ENCODE measurements around the gene CCDC12. TPM values are rescaled to one million over a fixed set of nuclear protein-coding genes. Genes with fewer than 3 reads are reported as not detected.

CCDC12 gene
- total RNA-seq, 4 donors from 2014 or later = 43.2 to 60.6 (median 51.8) TPM

GRCh38 chr3:47014036-47014435 is 37.5 kb upstream of the CCDC12 start:
- Histone ChIP-seq H3K36me3 (peaks cover 4 to 8% of the 10 kb centered on the region in 2 donors), H3K27ac (no peak overlapping the region), H3K4me1 (peaks cover 22 to 24% of the 10 kb centered on the region in 2 donors), H3K4me3 (replicated peaks in 1 of 3) (no peak overlapping the region), H3K27me3 (no peaks in the 10 kb centered on the region), H3K9me3 (no peaks in the 10 kb centered on the region)
- TF ChIP-seq POLR2A (IDR thresholded peaks at IDR 0.05) = no peak
- TF ChIP-seq CTCF (IDR thresholded peaks at IDR 0.05) = no peak
- DNase-seq = no peak
- intact Hi-C loops (cut with DNase I) = no loop called here

DNA sequence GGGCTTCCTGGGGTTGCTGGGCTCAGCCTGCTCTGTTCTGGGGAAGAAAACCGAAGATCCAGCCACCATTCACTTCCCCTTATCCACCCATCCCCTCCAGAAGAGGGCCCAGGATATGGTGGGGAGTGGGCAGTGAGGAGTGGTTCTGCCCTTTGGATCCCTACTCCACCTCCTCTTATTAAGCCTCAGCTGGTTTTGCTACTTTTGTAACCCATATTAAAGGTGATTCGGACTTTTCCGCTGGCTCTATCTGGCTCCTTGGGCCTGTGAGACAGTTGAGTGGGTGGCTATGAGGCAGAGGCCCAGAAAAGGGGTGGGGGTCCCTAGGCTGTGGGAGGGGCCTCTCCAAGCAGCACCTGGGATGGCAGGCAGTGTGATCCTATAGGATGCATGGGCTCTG is 36.7 kb upstream of the CCDC12 start:
- H3K36me3 ChIP-seq = peaks cover 4 to 8% of the 10 kb centered on the region in 2 donors
- H3K27ac ChIP-seq = no peak overlapping the region
- H3K9me3 ChIP-seq = no peaks in the 10 kb centered on the region
- H3K4me3 ChIP-seq (replicated peaks in 1 of 3) = no peak overlapping the region
- no peak for DNase-seq
- intact Hi-C loops (cut with DNase I) = no loop called here
- WGBS, 2 donors = 84 to 98% methylated on average over 3 of the region's 3 CpGs
- TF ChIP-seq CTCF (IDR thresholded peaks at IDR 0.05) (no peak), POLR2A (IDR thresholded peaks at IDR 0.05) (no peak)
- H3K27me3 ChIP-seq = no peaks in the 10 kb centered on the region
- H3K4me1 ChIP-seq = peaks cover 17 to 19% of the 10 kb centered on the region in 2 donors

DNA sequence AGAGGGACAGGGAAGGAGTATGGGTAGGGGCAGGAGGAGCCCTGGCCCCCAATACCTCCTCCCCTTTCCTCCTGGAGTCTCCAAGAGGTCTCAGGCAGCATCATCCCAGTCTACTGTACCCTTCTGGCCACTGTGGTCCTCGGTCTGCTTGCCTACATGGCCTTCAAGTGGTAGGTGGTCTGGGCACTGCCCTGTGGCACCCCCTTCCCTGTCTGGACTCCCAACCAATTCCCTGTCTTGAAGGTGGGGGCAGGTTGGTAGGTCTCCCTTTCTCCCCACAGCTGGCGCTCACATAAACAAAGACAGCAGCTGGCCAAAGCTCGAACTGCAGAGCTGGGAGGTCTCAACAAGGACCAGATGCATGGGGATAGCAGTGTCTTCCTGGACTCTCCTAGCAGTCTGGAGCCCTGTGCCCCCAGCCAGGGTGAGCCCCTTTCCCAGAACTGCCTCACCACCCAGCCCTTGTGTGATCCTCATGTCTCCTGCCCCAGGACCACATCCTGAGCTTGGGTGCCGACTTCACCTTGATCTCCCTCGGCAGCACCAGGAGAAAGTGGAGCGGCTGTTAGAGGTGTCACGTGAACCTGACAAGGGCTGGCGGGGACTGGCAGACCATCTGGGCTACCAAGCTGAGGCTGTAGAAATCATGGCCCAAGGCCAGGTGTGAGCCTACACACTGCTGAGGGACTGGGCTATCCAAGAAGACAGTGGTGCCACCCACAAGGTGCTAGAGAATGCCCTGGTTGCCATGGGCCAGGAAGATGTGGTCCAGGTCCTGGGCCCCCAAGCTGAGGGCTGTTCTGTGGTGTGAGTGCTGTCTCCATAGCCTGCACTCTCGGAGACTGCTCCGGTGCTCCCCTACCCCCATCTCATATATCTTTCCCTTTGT is 36.0 kb upstream of the CCDC12 start:
- WGBS, 2 donors = 92 to 97% methylated on average over 4 to 5 of the region's 10 CpGs
- intact Hi-C loops (cut with DNase I) = no loop called here
- H3K4me3 ChIP-seq (replicated peaks in 1 of 3) = no peak overlapping the region

GRCh38 chr3:47011371-47011770 is 34.8 kb upstream of the CCDC12 start:
- Histone ChIP-seq H3K27ac (no peak overlapping the region), H3K36me3 (no peaks in the 10 kb centered on the region), H3K9me3 (no peaks in the 10 kb centered on the region), H3K4me1 (peaks cover 10% of the 10 kb centered on the region in 2 donors), H3K27me3 (no peaks in the 10 kb centered on the region), H3K4me3 (replicated peaks in 1 of 3) (no peak overlapping the region)
- DNase-seq = no peak
- WGBS, 2 donors = 80 to 87% methylated on average over 6 of the region's 6 CpGs
- no peak for TF ChIP-seq POLR2A (IDR thresholded peaks at IDR 0.05)
- TF ChIP-seq CTCF (IDR thresholded peaks at IDR 0.05) = no peak
- intact Hi-C loops (cut with DNase I) = no loop called here

More for the DNA sequence above, 36.0 kb upstream of the CCDC12 start:
- H3K36me3 ChIP-seq = peaks cover 4 to 8% of the 10 kb centered on the region in 2 donors
- H3K27ac ChIP-seq = no peak overlapping the region
- peaks cover 11 to 13% of the 10 kb centered on the region in 2 donors for H3K4me1 ChIP-seq
- no peaks in the 10 kb centered on the region for H3K9me3 ChIP-seq
- DNase-seq = no peak
- H3K27me3 ChIP-seq = no peaks in the 10 kb centered on the region
- TF ChIP-seq POLR2A (IDR thresholded peaks at IDR 0.05) = no peak
- TF ChIP-seq CTCF (IDR thresholded peaks at IDR 0.05) = no peak

GRCh38 chr3:47010910-47011309 is 34.4 kb upstream of the CCDC12 start:
- H3K9me3 ChIP-seq = no peaks in the 10 kb centered on the region
- DNase-seq = no peak
- TF ChIP-seq CTCF (IDR thresholded peaks at IDR 0.05) (no peak), POLR2A (IDR thresholded peaks at IDR 0.05) (no peak)
- H3K4me1 ChIP-seq = peaks cover 10% of the 10 kb centered on the region in 2 donors
- WGBS, 2 donors = 92 to 95% methylated on average over 5 of the region's 5 CpGs
- H3K4me3 ChIP-seq (replicated peaks in 1 of 3) = no peak overlapping the region
- H3K36me3 ChIP-seq = no peaks in the 10 kb centered on the region
- no peak overlapping the region for H3K27ac ChIP-seq
- no peaks in the 10 kb centered on the region for H3K27me3 ChIP-seq
- intact Hi-C loops (cut with DNase I) = no loop called here

All from thyroid gland (tissue), 4 donors.